DMS 273 treated with DMSO at 0.1 percent for 48 hours (cell line): ENCODE data around the gene CDV3.
"Not testable (repeated sequence)": the region's sequence is repeated elsewhere in the genome, so short reads cannot be mapped to it uniquely, and the experiment has no call there.

Experiments
- DNase-seq: peaks from one replicate; lab custom pipeline; 2025; lab: John Stamatoyannopoulos, UW

The CDV3 gene, protein sequence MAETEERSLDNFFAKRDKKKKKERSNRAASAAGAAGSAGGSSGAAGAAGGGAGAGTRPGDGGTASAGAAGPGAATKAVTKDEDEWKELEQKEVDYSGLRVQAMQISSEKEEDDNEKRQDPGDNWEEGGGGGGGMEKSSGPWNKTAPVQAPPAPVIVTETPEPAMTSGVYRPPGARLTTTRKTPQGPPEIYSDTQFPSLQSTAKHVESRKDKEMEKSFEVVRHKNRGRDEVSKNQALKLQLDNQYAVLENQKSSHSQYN

GRCh38 chr3:133573629-133574194 lies at the start of gene CDV3:
CDV3 (plus strand) TSS chr3:133573686; CDS start chr3:133574045, 359 bp downstream.
- no peak for DNase-seq

DNA sequence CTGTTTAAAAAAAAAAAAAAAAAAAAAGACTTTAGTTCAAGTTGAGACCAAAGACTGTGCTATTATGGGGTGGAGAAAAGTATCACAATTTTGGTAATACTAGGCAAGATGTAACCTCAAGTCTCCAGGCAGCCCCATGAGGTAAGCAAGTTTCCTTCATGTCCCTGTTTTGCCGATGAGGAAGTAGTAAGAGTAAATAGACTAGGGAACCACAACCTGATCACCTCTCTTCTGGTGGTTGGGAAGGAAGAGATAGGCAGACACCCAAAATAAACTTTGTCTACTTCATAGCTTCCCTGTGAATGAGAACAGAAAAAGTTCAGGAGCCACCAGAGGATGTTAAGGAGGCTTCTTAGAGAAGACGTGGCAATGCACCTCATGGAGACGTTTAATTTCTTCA lies 49.7 kb upstream of the CDV3 start:
- not testable (repeated sequence) for DNase-seq

DNA sequence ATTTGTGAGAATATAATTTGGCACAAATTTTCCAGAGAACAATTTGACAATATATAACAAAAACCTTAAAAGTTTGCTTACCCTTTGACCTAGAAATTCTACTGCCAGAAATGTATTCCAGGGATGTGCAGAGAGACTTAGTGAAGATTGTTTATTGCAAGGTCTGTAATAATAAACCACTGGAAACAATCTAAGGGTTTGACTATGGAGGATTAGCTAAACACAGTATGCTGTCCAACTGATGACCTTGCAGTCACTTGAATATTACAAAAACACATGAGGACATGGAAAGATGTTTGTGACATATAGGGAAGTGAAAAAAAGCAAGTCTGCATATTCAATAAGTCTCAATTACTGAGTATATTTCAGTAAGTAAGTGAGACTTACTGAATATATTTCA lies 48.1 kb upstream of the CDV3 start:
- DNase-seq = no peak

- DNase-seq = no peak
Observed at GRCh38 chr3:133527081-133527715, 46.3 kb upstream of the CDV3 start.

DNA sequence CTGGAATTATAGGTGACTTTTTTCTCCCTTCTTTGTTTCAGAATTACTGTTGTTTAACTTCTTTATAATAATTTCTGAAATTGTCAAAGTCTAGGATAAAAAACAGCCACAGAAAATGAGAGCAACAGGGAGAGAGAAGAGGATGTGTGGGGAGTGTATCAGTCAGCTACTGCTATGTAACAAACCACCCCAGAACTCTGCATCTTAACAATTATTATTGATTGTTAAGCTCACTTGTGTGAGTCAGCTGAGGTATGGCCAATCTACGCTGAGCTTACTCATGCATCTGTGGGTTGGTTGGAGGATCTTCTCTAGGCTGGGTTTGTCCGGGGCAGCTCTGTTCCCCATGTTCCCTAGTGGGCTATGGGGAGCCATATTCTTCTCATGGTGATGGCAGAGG lies 43.7 kb upstream of the CDV3 start:
- no peak for DNase-seq

- DNase-seq = no peak
Observed at GRCh38 chr3:133531981-133532380, 41.5 kb upstream of the CDV3 start.

DNA sequence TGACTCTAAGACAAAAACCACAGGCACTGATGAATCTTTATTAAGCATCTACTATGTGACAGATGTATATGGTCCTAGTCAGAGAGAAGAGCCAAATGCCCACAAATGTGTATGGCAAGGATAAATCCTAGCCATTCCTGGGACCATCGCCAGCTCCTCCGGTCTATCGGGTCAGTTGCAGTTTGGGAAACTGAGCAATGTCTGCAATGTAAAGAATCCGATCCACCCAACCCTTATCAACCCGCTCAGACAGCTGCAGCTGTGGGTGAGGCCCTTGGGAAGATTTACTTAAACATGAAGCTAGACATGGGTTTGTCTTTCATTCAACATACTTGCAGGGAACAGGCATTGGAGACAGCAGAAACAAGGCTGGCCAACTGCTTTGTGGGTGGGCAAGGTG lies 40.5 kb upstream of the CDV3 start:
- no peak for DNase-seq

DNA sequence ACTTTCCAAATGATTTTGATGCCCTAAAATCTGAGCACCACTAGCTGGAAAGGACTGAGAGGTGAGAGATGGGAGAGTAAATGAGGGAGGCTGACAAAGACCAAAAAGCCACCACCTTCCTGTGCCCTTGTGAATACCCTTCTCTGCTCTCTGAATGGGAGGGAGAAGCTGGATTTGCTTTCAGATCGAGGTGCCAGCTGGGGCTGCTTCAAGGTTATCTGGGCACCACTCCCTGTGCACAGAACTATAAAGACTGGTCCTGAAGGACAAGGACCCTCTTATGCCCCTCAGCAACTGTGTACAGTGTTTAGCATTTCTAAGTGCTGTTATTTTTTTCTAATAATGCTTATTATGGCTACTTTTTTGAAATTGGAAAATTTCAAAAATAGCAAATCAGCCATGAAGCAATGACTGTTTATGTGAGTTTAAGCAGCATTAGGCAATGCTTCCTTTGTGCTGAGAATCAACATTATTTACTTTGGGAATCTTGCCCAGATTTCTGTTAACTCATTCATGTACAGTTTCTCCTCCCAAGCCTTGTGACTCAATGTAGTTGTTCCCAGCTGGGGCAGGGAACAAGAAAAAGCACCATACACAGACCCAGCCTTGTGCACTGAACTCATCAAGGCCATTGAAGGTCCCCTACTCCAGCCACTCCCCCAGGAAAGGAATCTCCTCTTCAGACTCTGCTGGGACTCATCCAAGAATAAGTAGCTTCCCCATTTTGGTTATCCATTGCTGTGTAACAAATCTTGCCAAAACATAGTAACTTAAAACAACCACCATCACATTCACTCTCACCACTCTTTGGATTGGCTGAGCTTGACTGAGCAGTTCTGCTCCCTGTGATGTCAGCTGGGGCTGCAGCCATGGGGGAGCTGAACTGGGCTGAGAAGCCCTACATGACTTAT lies 37.3 kb upstream of the CDV3 start:
- DNase-seq = no peak

- DNase-seq = not testable (repeated sequence)
Observed at GRCh38 chr3:133537131-133537530, 36.4 kb upstream of the CDV3 start.

DNA sequence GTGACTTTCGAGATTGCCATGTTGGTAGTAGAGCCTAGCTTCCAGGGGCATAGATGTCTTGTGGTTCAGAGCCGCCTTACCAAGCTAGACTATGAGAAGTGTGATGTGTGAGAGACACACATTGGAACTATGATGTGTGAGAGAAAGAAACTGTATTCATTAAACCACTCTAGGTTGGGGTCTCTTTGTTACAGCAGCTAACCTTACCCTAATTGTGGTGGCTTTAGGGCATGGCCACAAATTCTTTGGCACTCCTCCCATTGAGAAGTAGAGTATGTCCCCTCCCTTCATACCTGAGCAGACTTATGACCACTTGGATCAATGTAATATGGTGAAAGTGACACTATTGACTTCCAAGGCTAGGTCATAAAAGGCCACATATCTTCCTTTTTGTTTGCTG lies 35.3 kb upstream of the CDV3 start:
- no peak for DNase-seq

GRCh38 chr3:133540896-133541674 lies 32.4 kb upstream of the CDV3 start:
- DNase-seq = no peak

GRCh38 chr3:133542871-133543270 lies 30.6 kb upstream of the CDV3 start:
- no peak for DNase-seq

DNA sequence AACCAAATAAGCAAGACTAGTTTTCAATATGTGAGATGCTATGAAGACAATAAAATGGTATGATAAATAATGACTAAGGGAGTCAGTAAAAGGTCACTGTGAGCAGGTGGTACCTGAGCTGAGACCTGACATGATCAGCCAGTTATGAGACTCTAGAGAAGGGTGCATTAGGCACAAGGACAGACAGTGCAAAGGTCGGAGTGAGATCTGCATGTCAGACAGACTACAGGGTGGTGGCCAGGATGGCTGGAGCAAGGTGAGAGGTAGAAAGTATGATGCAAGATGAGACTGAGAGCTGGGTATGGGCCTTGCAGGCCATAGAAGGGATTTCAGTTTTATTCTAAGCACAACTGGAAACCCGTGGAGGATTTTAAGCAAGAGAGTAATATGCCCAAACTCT lies 28.5 kb upstream of the CDV3 start:
- not testable (repeated sequence) for DNase-seq

DNA sequence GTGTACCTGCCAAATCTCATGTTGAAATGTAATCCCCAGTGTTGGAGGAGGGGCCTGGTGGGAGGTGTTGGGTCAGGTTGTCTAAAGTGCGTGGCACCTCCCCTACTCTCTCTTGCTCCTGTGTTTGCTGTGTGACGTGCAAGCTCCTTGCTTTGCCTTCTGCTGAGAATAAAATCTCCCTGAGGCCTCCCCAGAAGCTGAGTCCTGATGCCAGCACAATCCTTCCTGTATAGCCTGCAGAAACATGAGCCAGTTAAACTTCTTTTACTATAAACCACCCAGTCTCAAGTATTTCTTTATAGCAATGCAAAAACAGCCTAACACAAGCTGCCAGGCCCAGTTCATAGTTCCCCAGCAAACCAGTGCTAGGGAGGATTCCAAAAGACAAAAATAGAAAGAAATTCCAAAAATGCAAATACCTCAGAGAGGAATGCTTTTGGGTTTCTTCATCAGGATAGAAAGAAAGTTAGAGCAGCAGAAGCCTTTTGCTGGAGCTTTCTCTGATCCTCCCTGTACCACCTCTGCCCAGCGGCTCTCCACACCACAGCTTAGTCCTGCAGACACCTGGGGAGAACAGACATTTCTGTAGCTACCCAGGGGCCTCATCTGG lies 25.9 kb upstream of the CDV3 start:
- DNase-seq = no peak

DNA sequence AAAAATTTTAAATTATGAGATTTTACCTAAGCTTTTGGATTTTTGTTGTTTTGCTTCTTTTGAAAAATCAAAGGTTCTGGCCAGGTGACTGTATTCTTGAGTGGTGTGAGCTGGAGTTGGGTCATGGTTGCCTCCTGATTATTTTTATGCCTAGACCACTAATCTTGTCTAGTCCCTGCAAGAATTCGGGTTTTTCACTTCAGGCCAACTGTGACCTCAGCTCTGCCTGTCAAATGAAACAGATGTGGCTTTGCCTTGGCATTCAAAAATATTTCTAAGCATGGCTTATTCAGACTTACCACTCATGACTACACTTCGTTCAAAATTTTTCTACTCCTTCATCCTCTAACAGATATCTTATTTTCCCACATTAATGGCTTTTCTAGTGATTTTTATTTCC lies 25.4 kb upstream of the CDV3 start:
- DNase-seq = no peak

- no peak for DNase-seq
Observed at GRCh38 chr3:133549565-133549964, 23.9 kb upstream of the CDV3 start.

GRCh38 chr3:133551589-133551988 lies 21.9 kb upstream of the CDV3 start:
- DNase-seq = not testable (repeated sequence)

- DNase-seq = no peak
Observed at GRCh38 chr3:133561679-133562078, 11.8 kb upstream of the CDV3 start.

- DNase-seq = no peak
Observed at GRCh38 chr3:133562376-133562775, 11.1 kb upstream of the CDV3 start.

DNA sequence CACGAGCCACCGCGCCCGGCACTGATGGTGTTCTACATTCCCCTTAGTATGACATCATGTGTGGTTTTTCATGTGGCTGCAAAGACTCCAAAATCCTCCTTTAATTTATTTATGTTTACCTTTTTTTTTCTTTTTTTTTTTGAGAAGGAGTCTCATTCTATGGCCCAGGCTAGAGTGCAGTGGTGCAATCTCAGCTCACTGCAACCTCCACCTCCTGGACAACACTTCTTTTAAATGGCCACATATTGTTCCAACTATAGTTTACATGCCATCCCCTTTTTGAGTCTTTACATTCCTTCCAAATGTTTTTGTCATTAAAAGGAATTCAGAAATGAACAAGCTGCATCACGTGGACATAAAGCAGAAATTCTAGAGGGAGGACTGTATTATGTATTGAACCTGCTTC lies 10.3 kb upstream of the CDV3 start:
- no peak for DNase-seq

- DNase-seq = no peak
Observed at GRCh38 chr3:133563816-133564215, 9.7 kb upstream of the CDV3 start.
